Stimulated activated memory B cell treated with anti-CD40 and anti-IgM and Interleukin-4, amounts not matched to agents 10 μg/mL and 1 μg/mL and 100 μg/mL, for 72 hours (primary cell): Measurements from ENCODE around the gene UNC13D.
A peak's percentile ranks its signal among the peaks of the same experiment; 100 is the strongest.

Source experiments
- ATAC-seq: fragments of 150-1000 bp; cut with Tn5 transposase; 2 replicates; pipeline ENCODE4 v1.10.0; 2021
- H3K27ac Mint-ChIP-seq: one replicate; pipeline ENCODE4 v1.8.0; 2022; ENCODE audit warnings: mild to moderate bottlenecking, mixed read lengths
- H3K27me3 Mint-ChIP-seq: one replicate; pipeline ENCODE4 v1.8.0; 2022; ENCODE audit warnings: mixed read lengths
- H3K36me3 Mint-ChIP-seq: one replicate; pipeline ENCODE4 v1.8.0; 2022; ENCODE audit warnings: mixed read lengths
- H3K4me1 Mint-ChIP-seq: one replicate; pipeline ENCODE4 v1.8.0; 2022; ENCODE audit warnings: mixed read lengths
- H3K4me3 Mint-ChIP-seq: one replicate; pipeline ENCODE4 v1.8.0; 2022; ENCODE audit warnings: mild to moderate bottlenecking, moderate library complexity, mixed read lengths
- H3K9me3 Mint-ChIP-seq: one replicate; pipeline ENCODE4 v1.8.0; 2022; ENCODE audit warnings: mixed read lengths

Gene UNC13D

GRCh38 chr17:75846692-75847613, 2.7 kb upstream of the UNC13D start:
- H3K4me1 Mint-ChIP-seq, result peaks cover 46% of the 10 kb centered on the region
- no peak overlapping the region for H3K4me3 Mint-ChIP-seq
- no peak for ATAC-seq
- H3K9me3 Mint-ChIP-seq, result no peaks in the 10 kb centered on the region
- no peaks in the 10 kb centered on the region for H3K27me3 Mint-ChIP-seq
- H3K36me3 Mint-ChIP-seq, result peaks cover 43% of the 10 kb centered on the region
- peak overlapping the region; percentile 91 for H3K27ac Mint-ChIP-seq

GRCh38 chr17:75845933-75846691, 1.9 kb upstream of the UNC13D start:
- Mint-ChIP-seq H3K27me3 (no peaks in the 10 kb centered on the region), H3K36me3 (peaks cover 43% of the 10 kb centered on the region), H3K27ac (peak overlapping the region; percentile 91), H3K4me3 (no peak overlapping the region), H3K4me1 (peaks cover 46% of the 10 kb centered on the region), H3K9me3 (no peaks in the 10 kb centered on the region)
- ATAC-seq, result no peak

GRCh38 chr17:75845058-75845711, 981 bp upstream of the UNC13D start:
- H3K36me3 Mint-ChIP-seq, result peaks cover 43% of the 10 kb centered on the region

GRCh38 chr17:75844530-75845057, 390 bp upstream of the UNC13D start:
- peak; percentile 32 for ATAC-seq
- peak overlapping the region; percentile 96 for H3K4me3 Mint-ChIP-seq
- H3K36me3 Mint-ChIP-seq, result peaks cover 40% of the 10 kb centered on the region
- peak overlapping the region; percentile 91 for H3K27ac Mint-ChIP-seq
- no peaks in the 10 kb centered on the region for H3K27me3 Mint-ChIP-seq
- no peaks in the 10 kb centered on the region for H3K9me3 Mint-ChIP-seq
- peaks cover 43% of the 10 kb centered on the region for H3K4me1 Mint-ChIP-seq

More at GRCh38 chr17:75845058-75845711, 981 bp upstream of the UNC13D start:
- no peaks in the 10 kb centered on the region for H3K9me3 Mint-ChIP-seq
- H3K27me3 Mint-ChIP-seq, result no peaks in the 10 kb centered on the region
- peak overlapping the region; percentile 96 for H3K4me3 Mint-ChIP-seq
- peak overlapping the region; percentile 91 for H3K27ac Mint-ChIP-seq
- ATAC-seq, result peak; percentile 93
- H3K4me1 Mint-ChIP-seq, result peaks cover 46% of the 10 kb centered on the region

GRCh38 chr17:75842963-75843576, 1.1 kb downstream of the UNC13D start:
- Mint-ChIP-seq H3K4me3 (peak overlapping the region; percentile 96), H3K27ac (peak overlapping the region; percentile 91), H3K36me3 (peaks cover 40% of the 10 kb centered on the region), H3K27me3 (no peaks in the 10 kb centered on the region), H3K9me3 (no peaks in the 10 kb centered on the region), H3K4me1 (peaks cover 32% of the 10 kb centered on the region)
- ATAC-seq, result peak; percentile 0

- H3K36me3 Mint-ChIP-seq, result peaks cover 40% of the 10 kb centered on the region
- H3K27ac Mint-ChIP-seq, result no peak overlapping the region
- H3K4me3 Mint-ChIP-seq, result peak overlapping the region; percentile 50
- no peaks in the 10 kb centered on the region for H3K9me3 Mint-ChIP-seq
- no peak for ATAC-seq
- no peaks in the 10 kb centered on the region for H3K27me3 Mint-ChIP-seq
- H3K4me1 Mint-ChIP-seq, result peaks cover 29% of the 10 kb centered on the region
Measured at GRCh38 chr17:75842411-75842810, 1.8 kb downstream of the UNC13D start.

GRCh38 chr17:75840799-75841164, 3.4 kb downstream of the UNC13D start:
- H3K9me3 Mint-ChIP-seq, result no peaks in the 10 kb centered on the region
- no peak for ATAC-seq
- no peak overlapping the region for H3K27ac Mint-ChIP-seq
- no peak overlapping the region for H3K4me3 Mint-ChIP-seq
- peaks cover 22% of the 10 kb centered on the region for H3K4me1 Mint-ChIP-seq
- H3K27me3 Mint-ChIP-seq, result no peaks in the 10 kb centered on the region
- peaks cover 32% of the 10 kb centered on the region for H3K36me3 Mint-ChIP-seq

- Mint-ChIP-seq H3K36me3 (peaks cover 27% of the 10 kb centered on the region), H3K27ac (no peak overlapping the region)
- no peak for ATAC-seq
Measured at GRCh38 chr17:75839942-75840798, 4.0 kb downstream of the UNC13D start.

GRCh38 chr17:75838410-75838809, 5.8 kb downstream of the UNC13D start:
- Mint-ChIP-seq H3K9me3 (no peaks in the 10 kb centered on the region), H3K36me3 (peaks cover 42% of the 10 kb centered on the region), H3K27ac (peak overlapping the region; percentile 48), H3K4me1 (peaks cover 7% of the 10 kb centered on the region), H3K27me3 (no peaks in the 10 kb centered on the region), H3K4me3 (no peak overlapping the region)
- ATAC-seq, result no peak

More at GRCh38 chr17:75839942-75840798, 4.0 kb downstream of the UNC13D start:
- Mint-ChIP-seq H3K4me3 (no peak overlapping the region), H3K9me3 (no peaks in the 10 kb centered on the region), H3K4me1 (peaks cover 16% of the 10 kb centered on the region), H3K27me3 (no peaks in the 10 kb centered on the region)

GRCh38 chr17:75837899-75838298, 6.3 kb downstream of the UNC13D start:
- peak overlapping the region; percentile 48 for H3K27ac Mint-ChIP-seq
- no peaks in the 10 kb centered on the region for H3K9me3 Mint-ChIP-seq
- peaks cover 47% of the 10 kb centered on the region for H3K36me3 Mint-ChIP-seq
- no peaks in the 10 kb centered on the region for H3K27me3 Mint-ChIP-seq
- H3K4me3 Mint-ChIP-seq, result no peak overlapping the region
- ATAC-seq, result no peak
- peaks cover 7% of the 10 kb centered on the region for H3K4me1 Mint-ChIP-seq

- Mint-ChIP-seq H3K27me3 (no peaks in the 10 kb centered on the region), H3K4me1 (peaks cover 15% of the 10 kb centered on the region), H3K9me3 (no peaks in the 10 kb centered on the region), H3K36me3 (peaks cover 53% of the 10 kb centered on the region), H3K4me3 (no peak overlapping the region), H3K27ac (no peak overlapping the region)
- no peak for ATAC-seq
Measured at GRCh38 chr17:75836605-75837004, 7.6 kb downstream of the UNC13D start.

- Mint-ChIP-seq H3K36me3 (peaks cover 59% of the 10 kb centered on the region), H3K27me3 (no peaks in the 10 kb centered on the region), H3K4me3 (no peak overlapping the region), H3K9me3 (no peaks in the 10 kb centered on the region), H3K27ac (no peak overlapping the region), H3K4me1 (peaks cover 15% of the 10 kb centered on the region)
- ATAC-seq, result peak; percentile 3
Measured at GRCh38 chr17:75835654-75835987, 8.6 kb downstream of the UNC13D start.

- Mint-ChIP-seq H3K27ac (no peak overlapping the region), H3K27me3 (no peaks in the 10 kb centered on the region), H3K9me3 (no peaks in the 10 kb centered on the region), H3K36me3 (peaks cover 64% of the 10 kb centered on the region), H3K4me3 (no peak overlapping the region), H3K4me1 (peaks cover 15% of the 10 kb centered on the region)
- no peak for ATAC-seq
Measured at GRCh38 chr17:75834928-75835653, 9.1 kb downstream of the UNC13D start.
